Naive B cell (primary cell): ENCODE data around the gene SSRP1. TPM values are rescaled to one million over a fixed set of nuclear protein-coding genes. Genes with fewer than 3 reads are reported as not detected.
A peak's percentile ranks its signal among the peaks of the same experiment; 100 is the strongest.

Experiments used
- ATAC-seq, 2 donors: fragments of 150-1000 bp; cut with Tn5 transposase; 2 replicates each; pipeline ENCODE4 v1.10.0; 2021; ENCODE audit warnings: low read depth in 2 of 2, mild to moderate bottlenecking in 2 of 2, moderate library complexity in 2 of 2
- DNase-seq: peaks from one replicate; pipeline ENCODE4 v3.0.0; 2022
- H3K27ac Mint-ChIP-seq, 6 donors: one replicate each; pipeline ENCODE4 v1.8.0; 2020 to 2022; ENCODE audit warnings: mild to moderate bottlenecking in 6 of 6, mixed read lengths in 6 of 6, moderate library complexity in 5 of 6, inconsistent platforms in 2 of 6
- H3K27me3 Mint-ChIP-seq, 3 donors: one replicate each; pipeline ENCODE4 v1.8.0; 2021 to 2022; ENCODE audit warnings: mixed read lengths in 3 of 3, mild to moderate bottlenecking in 1 of 3
- H3K36me3 Mint-ChIP-seq, 2 donors: one replicate each; pipeline ENCODE4 v1.8.0; 2020 to 2022; ENCODE audit warnings: mixed read lengths in 2 of 2, inconsistent platforms in 1 of 2, mild to moderate bottlenecking in 1 of 2
- H3K4me1 Mint-ChIP-seq, 3 donors: one replicate each; pipeline ENCODE4 v1.8.0; 2020 to 2022; ENCODE audit warnings: mixed read lengths in 3 of 3, inconsistent platforms in 1 of 3, mild to moderate bottlenecking in 1 of 3, moderate library complexity in 1 of 3
- H3K4me3 Mint-ChIP-seq, 8 donors: one replicate each; pipeline ENCODE4 v1.8.0; 2020 to 2022; ENCODE audit warnings: mild to moderate bottlenecking in 8 of 8, mixed read lengths in 8 of 8, moderate library complexity in 8 of 8, inconsistent platforms in 2 of 8
- H3K9me3 Mint-ChIP-seq, 7 donors: one replicate each; pipeline ENCODE4 v1.8.0; 2020 to 2022; ENCODE audit warnings: mixed read lengths in 7 of 7, mild to moderate bottlenecking in 5 of 7, inconsistent platforms in 2 of 7, moderate library complexity in 1 of 7
- polyA plus RNA-seq, 6 donors: library from polyadenylated mRNA; unstranded; fragments of 300-500 nt; fragmentation: Illumina TruSeq; gene quantifications; one replicate each; pipeline ENCODE4 v1.2.3, GENCODE V29; 2021; ENCODE audit warnings: low read depth in 6 of 6

Gene SSRP1
- polyA plus RNA-seq, 6 donors from 2014 or later, result 22.7 to 39.6 (median 32.8) TPM

GRCh38 chr11:57324886-57325734, 10.6 kb downstream of the SSRP1 start, which contains the start of gene TNKS1BP1:
Gene TNKS1BP1 (minus strand): TSS chr11:57324952. CDS start chr11:57321885, 3,067 bp downstream.
- DNase-seq, result peak; percentile 85
- Mint-ChIP-seq H3K36me3 (peaks cover 13 to 23% of the 10 kb centered on the region in 2 donors), H3K4me3 (peak within 1 kb of the TSS; percentile 87 to 97 (median 93)), H3K27ac (peak within 1 kb of the TSS; percentile 84 to 98 (median 95)), H3K27me3 (no peaks in the 10 kb centered on the region), H3K4me1 (peaks cover 15 to 34% (median 25%) of the 10 kb centered on the region in 3 donors), H3K9me3 (no peaks in the 10 kb centered on the region)
- ATAC-seq, result peak; percentile 84 to 90

DNA sequence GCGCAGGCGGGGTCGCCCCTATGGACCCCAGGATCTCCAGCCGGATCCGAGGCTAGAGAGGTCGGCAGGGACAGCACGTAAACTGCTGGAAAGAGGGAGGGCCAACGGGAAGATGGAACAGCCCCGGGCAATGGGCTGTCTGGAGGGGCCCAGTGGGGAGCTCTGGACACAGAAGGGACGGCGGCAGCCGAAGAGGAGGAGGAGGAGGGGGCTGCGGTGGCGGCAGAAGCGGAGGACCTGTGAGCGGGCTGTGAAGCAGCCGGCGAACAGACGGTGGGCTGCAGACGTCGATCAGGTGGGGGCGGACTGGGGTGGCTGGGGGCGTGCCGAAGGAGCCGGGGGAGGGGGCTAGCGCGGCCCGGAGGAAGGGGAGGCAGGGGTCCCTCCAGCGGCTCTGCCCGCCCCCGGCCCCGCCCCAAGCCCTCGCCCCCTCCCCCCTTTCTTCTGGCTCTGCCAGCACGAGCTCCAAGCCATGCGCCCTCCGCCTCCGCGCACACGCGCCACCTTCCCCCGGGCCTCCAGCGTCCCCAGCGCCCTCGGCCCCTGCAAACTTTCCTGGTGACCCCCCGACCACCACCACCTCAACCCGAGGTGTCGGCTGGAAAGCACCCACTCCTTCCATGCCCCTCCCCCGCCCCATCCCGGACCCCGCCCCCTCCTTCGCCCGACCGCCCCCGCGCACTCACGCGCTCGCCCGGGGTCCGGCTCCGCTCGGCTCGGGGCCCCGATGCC, 11.4 kb downstream of the SSRP1 start:
- DNase-seq, result no peak

GRCh38 chr11:57323855-57324153, 11.9 kb downstream of the SSRP1 start:
- Mint-ChIP-seq H3K36me3 (peaks cover 9 to 15% of the 10 kb centered on the region in 2 donors), H3K9me3 (no peaks in the 10 kb centered on the region), H3K27me3 (no peaks in the 10 kb centered on the region), H3K4me1 (peaks cover 19 to 32% (median 25%) of the 10 kb centered on the region in 3 donors), H3K4me3 (peak overlapping the region; percentile 87 to 94 (median 90)), H3K27ac (peak overlapping the region in 4 of 6 donors; percentile 14 to 93 (median 78))
- no peak for ATAC-seq
- no peak for DNase-seq

More for the DNA sequence above, 11.4 kb downstream of the SSRP1 start:
- ATAC-seq, result no peak
- Mint-ChIP-seq H3K27ac (peak overlapping the region in 5 of 6 donors; percentile 73 to 93 (median 90)), H3K4me3 (peak overlapping the region; percentile 87 to 94 (median 90)), H3K36me3 (peaks cover 9 to 17% of the 10 kb centered on the region in 2 donors), H3K9me3 (no peaks in the 10 kb centered on the region), H3K4me1 (peaks cover 15 to 32% (median 25%) of the 10 kb centered on the region in 3 donors), H3K27me3 (no peaks in the 10 kb centered on the region)

DNA sequence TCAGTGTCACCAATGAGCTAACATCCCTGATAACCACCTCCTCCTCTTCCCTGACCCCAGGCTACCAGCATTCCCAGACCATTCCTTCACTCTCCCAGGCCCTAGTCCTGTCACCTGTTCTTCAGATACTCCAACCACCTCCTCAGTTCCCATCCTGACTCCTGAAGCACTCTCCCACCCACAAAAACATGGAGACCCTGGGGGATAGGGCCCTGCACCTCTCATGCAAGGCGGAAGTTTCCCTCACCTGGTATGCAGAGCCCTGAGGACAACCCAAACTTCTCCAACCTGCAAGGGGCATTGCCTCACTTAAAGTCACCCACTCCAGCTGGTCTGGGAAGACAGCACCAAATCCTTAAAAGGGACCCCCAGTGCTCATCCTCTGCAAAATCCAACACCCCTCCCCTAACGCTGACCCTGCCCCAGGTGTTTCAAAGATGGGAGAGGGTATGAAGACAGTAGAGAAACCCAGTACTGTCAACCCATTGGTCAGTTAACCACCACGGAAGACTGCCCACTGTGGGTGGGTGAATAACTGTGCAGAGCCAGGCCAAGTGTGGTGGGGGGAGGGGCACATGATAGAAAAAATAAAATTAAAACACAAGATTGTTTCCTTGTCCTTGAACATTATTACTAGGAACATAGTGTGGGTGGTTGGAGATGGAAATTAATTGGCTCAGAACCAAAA, 12.4 kb downstream of the SSRP1 start:
- no peak for ATAC-seq
- Mint-ChIP-seq H3K27me3 (no peaks in the 10 kb centered on the region), H3K4me3 (peak overlapping the region; percentile 87 to 94 (median 90)), H3K4me1 (peaks cover 19 to 32% (median 25%) of the 10 kb centered on the region in 3 donors), H3K9me3 (no peaks in the 10 kb centered on the region), H3K27ac (peak overlapping the region in 4 of 6 donors; percentile 14 to 84 (median 72)), H3K36me3 (peaks cover 9 to 10% of the 10 kb centered on the region in 2 donors)
- DNase-seq, result no peak

DNA sequence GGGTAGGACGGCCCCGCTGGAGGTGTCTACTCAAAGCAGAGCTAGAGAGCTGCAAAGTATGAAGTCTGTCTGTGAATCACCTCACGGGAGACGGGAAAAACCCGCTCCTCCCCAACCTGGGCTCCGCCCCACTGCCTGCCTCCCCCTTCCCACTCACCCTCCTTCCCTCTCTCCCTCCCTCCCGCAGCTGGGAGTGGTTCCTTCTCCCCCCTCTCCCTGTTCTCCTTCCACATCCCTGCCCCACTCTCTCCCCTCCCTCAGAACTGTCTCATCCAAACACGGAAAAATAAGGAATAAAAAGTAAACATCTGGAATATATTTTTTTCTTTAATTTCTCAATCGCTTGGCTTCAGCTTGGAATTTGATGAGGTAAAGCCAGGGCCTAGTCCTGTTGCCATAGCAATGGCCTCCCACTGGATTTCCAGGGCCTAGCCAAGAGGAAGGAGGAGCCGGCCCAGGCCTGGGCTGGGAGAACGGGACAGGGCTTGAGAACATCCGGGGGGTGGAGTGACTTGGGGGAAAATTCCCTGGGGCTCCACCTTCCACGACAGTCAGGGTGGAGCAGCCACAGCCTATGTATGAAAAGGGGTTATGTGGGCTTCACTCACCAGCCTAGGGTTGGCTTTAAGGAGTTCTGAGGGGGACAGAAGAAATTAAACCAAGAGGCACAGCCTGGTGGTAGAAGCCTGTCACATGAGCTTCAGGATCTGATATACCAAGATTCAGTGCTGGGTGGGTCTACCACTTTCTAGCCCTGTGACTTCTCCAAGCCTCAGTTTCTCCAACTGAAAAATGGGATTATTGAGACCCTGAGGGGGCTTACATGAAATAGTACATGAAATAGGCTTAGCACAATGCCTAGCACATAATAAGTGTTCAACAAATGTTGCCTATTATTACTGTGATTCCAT, 13.2 kb downstream of the SSRP1 start:
- Mint-ChIP-seq H3K36me3 (peaks cover 5% of the 10 kb centered on the region in 2 donors), H3K27ac (peak overlapping the region in 5 of 6 donors; percentile 20 to 84 (median 58)), H3K4me1 (peaks cover 19 to 32% (median 25%) of the 10 kb centered on the region in 3 donors), H3K27me3 (no peaks in the 10 kb centered on the region), H3K9me3 (no peaks in the 10 kb centered on the region), H3K4me3 (peak overlapping the region; percentile 42 to 94 (median 89))
- ATAC-seq, result no peak
- DNase-seq, result no peak

GRCh38 chr11:57321388-57322255, 14.1 kb downstream of the SSRP1 start:
- Mint-ChIP-seq H3K27me3 (no peaks in the 10 kb centered on the region), H3K4me3 (peak overlapping the region in 6 of 8 donors; percentile 2 to 92 (median 45)), H3K4me1 (peaks cover 19 to 29% (median 25%) of the 10 kb centered on the region in 3 donors), H3K36me3 (no peaks in the 10 kb centered on the region), H3K9me3 (no peaks in the 10 kb centered on the region), H3K27ac (peak overlapping the region in 3 of 6 donors; percentile 17 to 58 (median 52))
- DNase-seq (no peak), ATAC-seq (no peak)

DNA sequence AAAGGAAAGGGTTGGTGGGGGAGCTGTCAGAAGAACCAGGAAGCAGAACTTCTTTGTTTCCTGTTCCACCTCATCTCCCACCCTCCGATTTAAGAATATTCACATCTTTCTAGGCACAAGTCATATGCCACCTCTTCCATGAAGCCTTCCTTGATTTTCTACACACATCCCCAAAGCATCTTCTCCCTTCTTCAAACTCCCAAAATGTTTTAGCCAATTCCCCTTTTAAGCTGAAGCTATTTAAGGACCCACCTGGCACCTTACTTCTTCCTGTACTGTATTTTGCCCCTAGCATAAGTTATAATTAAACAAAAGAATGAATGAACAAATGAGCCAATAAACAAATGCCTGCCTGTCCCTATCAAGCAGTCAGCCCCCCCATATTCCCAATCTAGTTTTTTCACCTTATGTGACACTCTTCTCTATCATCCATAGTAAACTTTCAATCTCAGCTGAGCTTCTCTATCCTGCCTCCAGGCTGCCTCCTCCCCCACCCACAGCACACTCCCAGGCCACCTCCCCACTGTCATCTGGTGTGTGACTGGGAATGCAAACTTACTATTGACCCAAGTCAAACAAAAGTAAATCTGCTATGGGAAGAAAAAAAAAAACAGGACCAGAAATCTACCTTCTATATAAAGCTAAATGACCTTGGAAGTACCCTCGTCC, 14.8 kb downstream of the SSRP1 start:
- Mint-ChIP-seq H3K4me3 (peak overlapping the region in 2 of 8 donors; percentile 45 to 92), H3K36me3 (no peaks in the 10 kb centered on the region), H3K27me3 (no peaks in the 10 kb centered on the region), H3K27ac (no peak overlapping the region), H3K4me1 (peaks cover 16 to 22% (median 20%) of the 10 kb centered on the region in 3 donors), H3K9me3 (no peaks in the 10 kb centered on the region)
- ATAC-seq, result no peak
- DNase-seq, result no peak

- Mint-ChIP-seq H3K4me1 (peaks cover 9 to 15% (median 13%) of the 10 kb centered on the region in 3 donors), H3K27ac (no peak overlapping the region), H3K4me3 (peak overlapping the region in 2 of 8 donors; percentile 22 to 52), H3K36me3 (no peaks in the 10 kb centered on the region), H3K27me3 (no peaks in the 10 kb centered on the region), H3K9me3 (no peaks in the 10 kb centered on the region)
- ATAC-seq (no peak), DNase-seq (no peak)
Observed at GRCh38 chr11:57320067-57320718, 15.5 kb downstream of the SSRP1 start.

DNA sequence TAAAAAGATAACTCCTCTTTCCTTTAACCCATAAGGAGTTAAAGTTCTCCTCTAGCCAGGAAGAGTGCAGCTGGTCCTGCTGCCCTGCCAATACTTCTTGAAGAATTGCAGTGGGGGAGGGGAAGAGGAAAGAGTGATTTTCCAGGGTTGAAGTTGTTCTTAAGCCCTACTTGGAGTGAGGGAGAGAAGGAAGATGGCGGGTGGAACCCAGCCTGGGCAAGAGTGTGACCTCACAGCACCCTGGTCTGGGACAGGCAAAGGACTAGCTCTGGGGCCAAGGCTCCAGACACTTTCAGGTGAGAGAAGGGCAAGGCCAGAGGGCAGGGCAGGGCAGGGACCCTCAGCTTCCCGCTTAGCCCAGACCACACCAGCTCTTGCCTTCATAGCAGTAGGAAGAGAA, 17.5 kb downstream of the SSRP1 start:
- H3K9me3 Mint-ChIP-seq, result no peaks in the 10 kb centered on the region
- no peak for DNase-seq

GRCh38 chr11:57316017-57316416, 19.7 kb downstream of the SSRP1 start:
- Mint-ChIP-seq H3K27me3 (peaks cover 7 to 8% (median 7%) of the 10 kb centered on the region in 3 donors), H3K36me3 (no peaks in the 10 kb centered on the region), H3K9me3 (no peaks in the 10 kb centered on the region), H3K27ac (no peak overlapping the region), H3K4me1 (peaks cover 5 to 9% (median 8%) of the 10 kb centered on the region in 3 donors), H3K4me3 (no peak overlapping the region)
- ATAC-seq (no peak), DNase-seq (no peak)

More for the DNA sequence above, 17.5 kb downstream of the SSRP1 start:
- H3K27ac Mint-ChIP-seq, result no peak overlapping the region
- H3K4me3 Mint-ChIP-seq, result no peak overlapping the region
- no peaks in the 10 kb centered on the region for H3K36me3 Mint-ChIP-seq
- H3K27me3 Mint-ChIP-seq, result no peaks in the 10 kb centered on the region
- H3K4me1 Mint-ChIP-seq, result peaks cover 0 to 5% (median 4%) of the 10 kb centered on the region in 3 donors
- no peak for ATAC-seq

GRCh38 chr11:57315491-57315890, 20.2 kb downstream of the SSRP1 start:
- no peak overlapping the region for H3K27ac Mint-ChIP-seq
- no peaks in the 10 kb centered on the region for H3K9me3 Mint-ChIP-seq
- H3K4me1 Mint-ChIP-seq, result peaks cover 5 to 13% (median 8%) of the 10 kb centered on the region in 3 donors
- H3K4me3 Mint-ChIP-seq, result no peak overlapping the region
- DNase-seq (no peak), ATAC-seq (no peak)
- H3K27me3 Mint-ChIP-seq, result peaks cover 7 to 8% (median 7%) of the 10 kb centered on the region in 3 donors
- H3K36me3 Mint-ChIP-seq, result no peaks in the 10 kb centered on the region
